Medulla oblongata (tissue), 1 donor: Measurements from ENCODE around the gene RAB28.
A peak's percentile ranks its signal among the peaks of the same experiment; 100 is the strongest.
"Not testable (repeated sequence)": the region's sequence is repeated elsewhere in the genome, so short reads cannot be mapped to it uniquely, and the experiment has no call there.

Experiments used
- DNase-seq: peaks from one replicate; pipeline ENCODE4 v3.0.0-alpha.2; 2015; ENCODE audit errors: extremely low spot score

Gene RAB28

DNA sequence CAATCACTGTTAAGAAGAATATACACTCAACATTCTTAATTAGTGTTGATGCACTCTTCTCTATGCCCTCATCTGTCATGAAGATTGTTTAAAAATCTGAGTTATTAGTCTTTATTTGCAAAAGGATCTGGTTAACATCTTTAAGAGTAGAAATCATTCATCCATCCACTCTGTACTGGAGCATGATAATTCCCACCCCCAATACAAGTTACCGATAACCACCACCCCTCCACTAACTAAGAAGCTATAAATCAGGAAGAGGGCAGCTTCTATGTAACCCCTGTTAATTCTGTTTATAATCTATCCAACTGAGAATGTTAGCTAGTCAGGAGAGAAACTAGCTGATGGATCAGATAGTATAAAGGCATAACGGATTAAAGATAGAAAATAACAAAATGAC lies 34.5 kb downstream of the RAB28 start:
- no peak for DNase-seq

DNA sequence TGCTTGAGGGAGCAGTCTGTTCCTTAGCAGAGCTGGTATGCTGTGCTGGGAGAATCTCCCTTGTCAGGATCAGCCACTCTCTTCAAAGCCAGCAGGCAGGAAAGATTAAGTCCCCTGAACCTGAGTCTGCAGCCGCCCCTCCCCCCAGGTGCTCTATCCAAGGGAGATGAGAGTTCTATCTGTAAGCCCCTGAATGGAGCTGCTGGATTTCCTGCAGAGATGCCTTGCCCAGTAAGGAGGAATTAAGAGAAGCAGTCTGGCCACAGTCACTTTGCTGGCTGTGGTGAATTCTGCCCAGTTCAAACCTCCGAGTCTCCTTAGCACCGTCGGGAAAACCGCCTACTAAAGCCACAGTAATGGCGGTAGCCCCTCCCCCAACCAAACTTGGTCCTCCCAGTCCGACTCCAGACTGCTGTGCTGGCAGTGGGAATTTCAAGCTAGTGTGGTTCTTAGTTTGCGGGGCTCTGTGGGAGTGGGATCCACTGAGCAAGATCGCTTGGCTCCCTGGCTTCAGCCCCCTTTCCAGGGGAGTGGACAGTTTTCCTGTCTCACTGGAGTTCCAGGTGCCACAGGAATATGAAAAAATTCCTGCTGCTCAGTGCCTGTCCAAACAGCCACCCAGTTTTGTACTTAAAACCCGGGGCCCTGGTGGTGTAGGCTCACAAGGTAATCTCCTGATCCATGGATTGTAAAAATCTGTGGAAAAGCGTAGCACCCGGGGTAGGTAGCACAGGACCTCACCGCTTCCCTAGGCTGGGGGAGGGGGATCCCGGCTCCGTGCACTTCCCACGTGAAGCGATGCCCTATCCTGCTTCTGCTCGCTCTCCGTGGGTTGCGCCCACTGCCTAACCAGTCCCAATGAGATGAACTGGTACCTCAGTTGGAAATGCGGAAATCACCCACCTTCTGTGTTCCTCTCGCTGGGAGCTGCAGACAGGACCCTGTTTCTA lies 38.0 kb downstream of the RAB28 start:
- no peak for DNase-seq

DNA sequence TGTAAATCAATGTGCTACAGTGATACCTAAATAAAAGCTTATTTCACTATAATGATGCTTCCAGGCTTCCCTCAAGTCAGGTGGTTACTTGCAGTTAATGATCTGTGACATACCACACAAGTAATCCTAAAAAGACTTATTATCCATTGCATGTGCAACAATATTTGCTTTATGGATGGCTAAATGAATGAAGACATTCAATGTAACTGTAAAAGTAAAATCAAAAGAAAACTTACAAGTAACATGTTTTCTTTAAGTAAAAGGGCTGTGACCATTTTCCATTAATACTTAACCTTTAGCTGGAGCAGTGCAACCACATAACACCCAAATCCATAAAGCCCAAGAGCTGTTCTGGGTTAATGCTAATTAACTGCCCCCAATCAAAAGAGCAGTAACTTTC lies 42.6 kb downstream of the RAB28 start:
- DNase-seq: no peak

DNA sequence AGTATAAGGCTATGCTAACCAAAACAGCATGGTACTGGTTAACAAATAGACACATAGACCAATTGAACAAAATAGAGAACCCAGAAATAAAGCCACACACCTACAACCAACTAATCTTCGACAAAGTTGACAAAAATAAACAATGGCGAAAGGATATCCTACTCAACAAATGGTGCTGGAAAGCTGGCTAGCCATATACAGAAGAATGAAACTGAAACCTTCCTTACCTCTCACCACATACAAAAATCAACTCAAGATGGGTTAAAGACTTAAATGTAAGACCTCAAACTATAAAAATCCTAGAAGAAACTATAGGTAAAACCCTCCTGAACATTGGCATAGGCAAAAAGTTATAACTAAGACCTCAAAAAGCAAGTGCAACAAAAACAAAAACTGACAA lies 47.2 kb downstream of the RAB28 start:
- DNase-seq: no peak

DNA sequence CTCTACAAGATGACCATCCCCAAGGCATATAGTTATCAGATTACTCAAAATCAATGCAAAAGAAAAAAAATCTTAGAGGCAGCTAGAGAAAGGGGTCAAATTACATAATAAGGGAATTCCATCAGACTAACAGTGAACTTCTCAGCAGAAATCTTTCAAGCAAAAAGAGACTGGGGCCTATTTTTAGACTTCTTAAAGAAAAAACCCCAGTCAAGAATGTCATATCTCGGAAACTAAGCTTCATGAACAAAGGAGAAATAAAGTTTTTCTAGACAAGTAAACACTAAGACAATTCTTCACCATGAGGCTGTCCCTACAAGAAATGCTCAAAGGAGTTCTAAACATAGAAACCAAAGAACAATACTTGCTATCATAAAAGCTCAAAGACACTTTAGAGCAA lies 51.7 kb downstream of the RAB28 start:
- no peak for DNase-seq

DNA sequence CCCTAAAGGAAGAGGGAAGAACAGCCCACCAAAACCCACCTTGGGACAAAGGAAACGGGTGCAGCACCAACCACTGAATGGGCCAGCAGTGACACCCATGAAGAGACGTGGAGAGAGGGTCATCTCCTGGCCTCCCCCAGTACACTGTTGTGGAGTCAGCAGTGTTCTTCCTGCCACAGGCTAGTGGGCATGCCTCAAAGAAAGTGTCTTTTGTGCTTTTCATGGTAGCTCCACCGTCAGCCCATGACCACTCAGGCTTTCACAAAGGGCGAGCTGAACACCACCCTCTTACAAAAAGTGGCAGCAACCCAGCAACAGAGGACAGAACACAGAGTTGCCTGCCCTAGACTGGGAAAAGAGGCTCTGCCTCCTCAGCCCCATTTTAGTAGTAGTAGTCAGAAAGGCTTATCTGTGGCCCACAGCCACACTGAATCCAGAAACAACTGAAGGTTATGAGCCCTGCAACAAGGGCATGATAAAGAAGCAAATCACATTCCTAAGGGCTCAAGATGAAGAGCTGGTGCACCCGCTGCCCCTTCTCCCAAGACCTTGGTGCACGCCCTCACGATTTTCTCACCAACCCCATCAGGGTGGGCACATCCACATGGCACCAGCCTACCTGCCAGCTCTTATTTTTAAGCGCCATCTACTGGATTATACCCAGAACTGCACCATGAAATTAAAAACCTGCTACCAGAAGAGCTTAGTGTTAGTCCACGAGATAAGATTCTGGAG lies 53.1 kb downstream of the RAB28 start:
- DNase-seq: no peak

DNA sequence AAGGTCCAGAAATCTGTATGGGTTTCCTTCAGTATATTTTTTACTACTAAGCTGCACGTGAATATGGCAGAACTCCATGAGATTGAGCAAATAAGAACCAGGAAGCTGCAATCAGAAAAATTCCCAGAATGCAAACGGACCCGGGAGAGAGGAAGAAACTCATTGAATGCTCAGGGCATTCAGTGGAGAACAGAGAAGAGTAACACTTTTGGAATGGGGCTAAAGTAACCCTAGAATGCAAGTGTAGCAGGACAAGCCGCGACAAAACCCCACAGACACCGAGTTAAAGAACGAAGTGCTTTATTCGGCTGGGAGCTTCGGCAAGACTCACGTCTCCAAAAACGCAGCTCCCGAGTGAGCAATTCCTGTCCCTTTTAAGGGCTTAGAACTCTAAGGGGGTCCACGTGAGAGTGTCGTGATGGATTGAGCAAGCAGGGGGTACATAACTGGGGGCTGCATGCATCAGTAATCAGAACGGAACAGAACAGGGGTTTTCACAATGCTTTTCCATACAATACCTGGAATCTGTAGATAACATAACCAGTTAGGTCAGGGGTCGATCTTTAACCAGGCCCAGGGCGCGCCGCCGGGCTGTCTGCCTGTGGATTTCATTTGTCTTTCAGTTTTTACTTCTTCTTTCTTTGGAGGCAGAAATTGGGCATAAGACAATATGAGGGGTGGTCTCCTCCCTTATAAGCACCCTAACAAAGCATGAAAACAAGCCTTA lies 56.4 kb downstream of the RAB28 start:
- no peak for DNase-seq

DNA sequence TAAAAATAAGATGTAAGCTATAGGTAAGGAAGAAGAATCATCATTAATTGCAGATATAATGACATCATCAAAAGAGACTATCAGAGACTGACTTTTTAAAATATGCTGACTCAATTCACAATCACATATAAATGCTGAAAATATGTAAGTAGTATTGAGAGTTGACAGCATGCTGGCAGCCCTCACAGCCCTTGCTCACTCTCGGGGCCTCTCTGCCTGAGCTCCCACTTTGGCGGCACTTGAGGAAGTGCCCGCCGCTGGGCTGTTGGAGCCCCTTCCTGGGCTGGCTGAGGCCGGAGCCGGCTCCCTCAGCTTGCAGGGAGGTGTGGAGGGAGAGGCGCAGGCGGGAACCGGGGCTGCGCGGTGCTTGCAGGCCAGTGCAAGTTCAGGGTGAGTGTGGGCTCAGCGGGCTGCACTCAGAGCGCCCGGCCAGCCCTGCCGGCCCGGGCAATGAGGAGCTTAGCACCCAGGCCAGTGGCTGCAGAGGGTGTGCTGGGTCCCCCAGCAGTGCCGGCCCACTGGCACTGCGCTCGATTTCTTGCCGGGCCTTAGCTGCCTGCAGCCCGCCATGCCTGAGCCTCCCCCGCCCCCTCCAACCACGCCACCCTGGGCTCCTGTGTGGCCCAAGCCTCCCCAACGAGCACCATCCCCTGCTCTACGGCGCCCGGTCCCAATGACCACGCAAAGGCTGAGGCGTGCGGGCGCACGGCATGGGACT lies 68.9 kb downstream of the RAB28 start:
- no peak for DNase-seq

DNA sequence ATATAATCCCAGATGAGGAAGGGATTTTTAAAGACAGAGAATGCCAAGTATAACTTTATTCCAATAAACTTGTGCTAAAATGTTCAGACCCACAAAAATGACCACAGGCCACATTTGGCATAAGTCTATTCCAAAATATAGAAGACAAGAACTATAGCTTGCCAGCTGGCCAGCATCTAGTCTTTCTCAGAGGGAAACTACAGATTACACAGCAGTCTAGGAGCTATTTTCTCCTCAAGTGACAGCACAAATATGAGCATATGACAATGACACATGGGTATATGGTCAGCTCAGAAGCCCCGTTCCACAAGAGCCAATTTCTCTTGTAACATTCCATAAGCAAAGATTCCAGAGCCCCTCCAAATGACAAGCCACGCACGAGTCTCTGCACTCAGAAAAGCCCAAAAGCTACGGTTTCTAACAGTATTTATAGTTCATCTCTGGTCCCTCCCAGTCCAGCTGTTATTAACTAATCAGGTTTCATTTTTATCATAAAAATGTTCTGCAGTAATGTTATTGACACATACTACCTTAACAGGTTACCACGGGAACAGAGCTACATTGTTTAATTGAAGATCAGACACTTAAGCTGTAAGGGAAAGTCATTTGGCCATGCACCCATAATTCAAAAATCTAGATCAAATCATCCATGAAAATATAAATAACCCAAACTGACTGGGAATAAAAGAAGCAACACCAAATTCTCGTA lies 70.3 kb downstream of the RAB28 start:
- no peak for DNase-seq

DNA sequence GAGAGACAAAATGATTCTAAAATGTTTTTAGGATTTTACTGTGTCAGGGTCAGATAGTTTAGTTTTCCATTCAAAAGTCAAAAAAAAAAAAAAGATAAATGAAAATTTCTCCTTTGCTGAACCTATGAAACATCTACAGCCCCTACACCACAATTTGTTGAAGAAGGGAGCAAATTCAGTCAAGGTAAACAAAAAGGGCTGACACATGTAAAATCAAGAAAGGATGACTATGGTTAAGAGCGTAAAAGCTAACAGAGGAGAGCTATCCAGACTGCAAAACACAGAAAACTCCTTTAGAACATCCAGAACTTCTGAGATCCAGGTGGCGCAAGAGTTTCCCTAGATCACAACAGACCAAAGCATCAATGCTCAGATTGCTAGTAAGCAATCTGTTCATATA lies 72.2 kb downstream of the RAB28 start:
- DNase-seq: no peak

DNA sequence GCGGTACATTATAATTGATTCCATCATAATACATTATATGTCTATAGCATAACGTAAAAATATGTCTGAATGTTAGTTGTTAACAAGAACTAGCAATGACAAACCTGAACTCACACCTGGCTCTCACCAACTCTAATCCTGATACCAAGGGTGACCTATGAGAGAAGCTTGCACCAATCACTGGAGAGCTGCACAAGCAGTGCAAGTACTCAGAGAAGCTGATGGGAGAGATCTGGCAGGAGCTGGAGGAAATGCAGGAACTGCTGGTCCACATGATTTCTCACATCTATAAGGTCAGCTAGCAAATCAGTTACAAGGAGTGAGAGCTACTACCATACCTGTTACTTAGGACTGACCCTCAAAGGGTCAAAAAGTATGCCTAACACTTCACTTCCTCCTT lies 74.8 kb downstream of the RAB28 start:
- DNase-seq: no peak

DNA sequence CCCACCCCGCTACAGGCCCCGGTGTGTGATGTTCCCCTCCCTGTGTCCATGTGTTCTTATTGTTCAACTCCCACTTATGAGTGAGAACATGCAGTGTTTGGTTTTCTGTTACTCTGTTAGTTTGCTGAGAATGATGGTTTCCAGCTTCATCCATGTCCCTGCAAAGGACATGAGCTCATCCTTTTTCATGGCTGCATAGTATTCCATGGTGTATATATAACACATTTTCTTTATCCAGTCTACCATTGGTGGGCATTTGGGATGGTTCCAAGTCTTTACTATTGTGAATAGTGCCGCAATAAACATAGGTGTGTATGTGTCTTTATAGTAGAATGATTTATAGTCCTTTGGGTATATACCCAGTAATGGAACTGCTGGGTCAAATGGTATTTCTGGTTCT lies 78.0 kb downstream of the RAB28 start:
- DNase-seq: peak; percentile 26

DNA sequence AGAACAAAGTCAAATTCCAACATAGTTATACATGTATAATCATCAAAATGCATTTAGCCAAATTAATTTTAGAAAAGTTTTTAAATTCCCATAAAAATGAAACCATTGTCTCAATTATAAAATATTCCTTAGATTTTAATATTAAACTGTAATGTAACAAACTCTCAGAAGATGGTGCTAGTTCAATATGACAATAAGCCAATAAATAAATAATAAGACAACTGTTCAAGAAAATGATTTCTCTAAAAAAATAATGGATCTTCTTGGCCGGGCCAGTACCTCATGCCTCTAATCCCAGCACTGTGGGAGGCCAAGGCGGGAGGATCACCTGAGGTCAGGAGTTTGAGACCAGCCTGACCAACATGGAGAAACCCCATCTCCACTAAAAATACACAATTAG lies 80.3 kb downstream of the RAB28 start:
- DNase-seq: no peak

DNA sequence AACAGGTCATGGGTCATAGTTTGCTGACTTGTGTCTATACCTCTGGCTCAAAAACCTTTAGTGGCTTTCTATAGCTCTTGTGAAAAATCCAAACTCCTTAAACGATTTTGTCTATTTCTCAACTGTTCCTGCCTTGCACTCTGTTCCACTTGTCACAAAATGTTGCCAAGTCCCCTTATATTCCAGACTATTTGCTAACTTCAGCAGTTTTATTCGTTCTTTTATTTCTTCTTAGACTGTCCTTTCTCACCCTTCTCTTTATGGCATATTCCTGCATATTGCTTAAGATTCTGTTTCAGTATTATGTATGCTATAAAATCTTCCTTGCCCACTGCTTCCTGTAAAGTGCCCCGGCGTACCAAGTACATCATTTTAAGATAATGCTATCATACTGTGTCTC lies 80.8 kb downstream of the RAB28 start:
- DNase-seq: no peak

DNA sequence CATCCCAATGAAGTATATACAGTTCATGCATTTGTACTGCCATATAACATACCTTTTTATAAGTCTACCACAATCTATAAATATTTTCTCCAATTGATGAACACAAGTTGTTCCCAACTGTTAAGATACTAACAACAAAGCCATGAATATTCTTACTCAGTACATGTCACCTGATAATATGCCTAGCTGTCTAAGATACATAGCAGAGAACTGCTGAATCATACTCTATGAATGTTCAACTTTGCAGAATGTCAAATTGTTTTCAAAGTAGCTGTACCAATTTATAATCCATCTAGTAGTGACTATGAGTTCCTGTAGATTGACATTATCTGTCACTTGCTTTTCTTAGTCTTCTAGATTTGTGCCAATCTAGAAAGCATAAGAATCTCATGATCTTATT lies 84.9 kb downstream of the RAB28 start:
- DNase-seq: no peak

DNA sequence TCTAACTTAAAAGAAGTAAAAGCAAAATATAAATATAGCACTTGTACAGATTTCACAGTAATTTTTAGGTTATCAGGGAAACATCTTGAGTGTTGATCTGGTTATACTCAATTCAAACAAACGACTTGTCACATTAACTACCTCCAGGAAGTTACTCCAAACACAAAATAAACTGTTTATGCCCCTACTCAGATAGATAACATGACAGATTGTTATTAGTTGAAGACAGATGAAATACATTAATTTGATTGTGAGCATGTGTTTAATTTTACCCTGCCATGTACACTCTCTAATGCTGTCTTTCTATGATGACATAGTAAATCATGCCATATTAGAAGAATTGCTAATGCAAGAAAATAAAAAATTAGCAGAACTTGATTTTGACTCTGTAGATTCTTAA lies 88.0 kb downstream of the RAB28 start:
- no peak for DNase-seq

DNA sequence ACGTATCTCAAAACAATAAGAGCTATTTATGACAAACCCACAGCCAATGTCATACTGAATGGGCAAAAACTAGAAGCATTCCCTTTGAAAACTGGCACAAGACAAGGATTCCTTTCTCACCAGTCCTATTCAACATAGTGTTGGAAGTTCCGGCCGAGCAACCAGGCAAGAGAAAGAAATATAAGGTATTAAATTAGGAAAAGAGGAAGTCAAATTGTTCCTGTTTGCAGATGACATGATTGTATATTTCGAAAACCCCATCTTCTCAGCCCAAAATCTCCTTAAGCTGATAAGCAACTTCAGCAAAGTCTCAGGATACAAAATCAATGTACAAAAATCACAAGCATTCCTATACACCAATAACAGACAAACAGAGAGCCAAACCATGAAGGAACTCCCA lies 94.2 kb downstream of the RAB28 start:
- not testable (repeated sequence) for DNase-seq

DNA sequence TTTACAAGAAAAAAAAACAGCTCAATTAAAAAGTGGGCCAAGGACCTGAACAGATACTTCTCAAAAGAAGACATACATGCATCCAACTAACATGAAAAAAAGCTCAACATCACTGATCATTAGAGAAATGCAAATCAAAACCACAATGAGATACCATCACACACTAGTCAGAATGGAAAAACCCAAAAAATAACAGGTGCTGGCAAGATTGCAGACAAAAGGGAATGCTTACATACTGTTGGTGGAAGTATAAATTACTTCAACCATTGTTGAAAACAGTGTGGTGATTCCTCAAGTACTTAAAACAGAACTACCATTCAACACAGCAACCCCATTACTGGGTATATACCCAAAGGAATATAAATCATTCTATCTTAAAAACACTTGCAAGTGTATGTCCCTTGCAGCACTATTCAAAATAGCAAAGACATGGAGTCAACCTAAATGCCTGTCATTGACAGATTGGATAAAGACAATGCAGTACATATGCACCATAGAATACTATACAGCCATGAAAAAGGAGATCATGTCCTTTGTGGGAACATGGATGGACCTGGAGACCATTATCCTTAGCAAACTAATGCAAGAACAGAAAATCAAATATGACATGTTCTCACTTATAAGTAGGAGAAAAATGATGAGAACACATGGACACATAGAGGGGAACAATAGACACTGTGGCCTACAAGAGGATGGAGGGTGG lies 97.6 kb downstream of the RAB28 start:
- DNase-seq: no peak

DNA sequence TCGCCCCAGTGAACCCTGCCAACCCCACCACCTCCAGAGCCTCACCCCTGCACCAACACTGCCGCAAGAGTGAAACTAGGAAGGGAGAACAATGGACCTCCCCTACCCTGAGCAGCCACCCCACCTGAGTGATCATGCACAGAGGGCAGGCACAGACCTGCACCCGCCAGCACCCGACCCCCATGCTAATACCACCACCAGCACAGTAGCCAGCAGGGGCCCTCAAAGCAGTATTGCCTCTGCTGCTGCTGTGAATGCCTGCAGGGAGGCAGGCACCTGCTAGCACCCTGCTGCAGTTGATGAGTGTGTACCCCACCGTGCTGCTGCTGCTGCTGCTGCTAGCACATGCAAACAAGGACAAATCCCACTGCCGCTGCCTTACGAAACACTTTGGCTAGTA lies 100.1 kb downstream of the RAB28 start:
- DNase-seq: no peak

DNA sequence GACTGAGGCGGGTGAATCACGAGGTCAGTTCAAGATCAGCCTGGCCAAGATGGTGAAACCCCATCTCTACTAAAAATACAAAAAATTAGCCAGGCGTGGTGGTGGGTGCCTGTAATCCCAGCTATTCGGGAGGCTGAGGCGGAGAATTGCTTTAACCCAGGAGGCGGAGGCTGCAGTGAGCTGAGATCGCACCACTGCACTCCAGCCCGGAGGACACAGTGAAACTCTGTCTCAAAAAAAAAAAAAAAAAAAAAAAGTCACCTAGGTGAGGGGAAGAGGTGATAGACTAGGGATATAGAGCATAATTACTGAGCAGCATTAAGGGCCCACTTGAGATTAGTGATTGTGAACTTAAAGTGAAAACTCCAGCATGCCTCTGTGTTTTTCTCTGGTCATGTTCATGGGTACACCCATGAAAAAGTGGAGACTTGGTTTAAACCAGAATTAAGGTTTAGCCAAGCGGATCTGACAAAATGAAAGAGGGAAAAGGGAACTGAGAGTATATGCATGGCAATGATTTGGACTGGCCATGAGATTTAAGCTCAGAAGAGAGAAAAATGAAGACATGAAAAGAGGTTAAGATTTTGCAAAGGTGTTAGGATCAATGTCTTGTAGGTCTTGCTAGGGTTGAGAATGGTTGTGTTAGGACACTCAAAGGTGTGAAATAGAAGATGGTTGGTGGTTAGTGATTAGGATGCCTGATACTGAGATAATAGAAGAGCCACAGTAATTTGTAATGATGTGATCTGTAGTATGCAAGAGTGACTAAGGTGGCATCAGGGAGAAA lies 105.0 kb downstream of the RAB28 start:
- DNase-seq: no peak
